Nephron progenitor cell (in vitro differentiated cells): ENCODE data around the gene LIX1L.
A peak's percentile ranks its signal among the peaks of the same experiment; 100 is the strongest.
"Not testable (repeated sequence)": the region's sequence is repeated elsewhere in the genome, so short reads cannot be mapped to it uniquely, and the experiment has no call there.

ENCODE experiments used
- DNase-seq: peaks from one replicate; pipeline ENCODE4 v3.0.0; 2021
- H3K27ac Mint-ChIP-seq: 2 replicates; pipeline ENCODE4 v1.8.0; 2021; ENCODE audit warnings: mild to moderate bottlenecking, moderate library complexity, mixed read lengths
- H3K27me3 Mint-ChIP-seq: 2 replicates; pipeline ENCODE4 v1.8.0; 2021; ENCODE audit warnings: mild to moderate bottlenecking, low read depth, mixed read lengths; ENCODE audit not compliant: poor library complexity
- H3K36me3 Mint-ChIP-seq: 2 replicates; pipeline ENCODE4 v1.8.0; 2021; ENCODE audit warnings: low read depth, mixed read lengths
- H3K4me1 Mint-ChIP-seq: 2 replicates; pipeline ENCODE4 v1.8.0; 2021; ENCODE audit warnings: mixed read lengths
- H3K4me3 Mint-ChIP-seq: 2 replicates; pipeline ENCODE4 v1.8.0; 2021; ENCODE audit warnings: mild to moderate bottlenecking, moderate library complexity, mixed read lengths
- H3K9me3 Mint-ChIP-seq: 2 replicates; pipeline ENCODE4 v1.8.0; 2021; ENCODE audit warnings: mild to moderate bottlenecking, moderate library complexity, mixed read lengths
- TF ChIP-seq, protein P1 (sequence below): fragments of 200-600 bp; sonication (generic); IDR thresholded peaks from 2 replicates; pipeline ENCODE4 v1.5.0; 2021; ENCODE audit warnings: antibody characterized with exemption

Gene LIX1L

DNA sequence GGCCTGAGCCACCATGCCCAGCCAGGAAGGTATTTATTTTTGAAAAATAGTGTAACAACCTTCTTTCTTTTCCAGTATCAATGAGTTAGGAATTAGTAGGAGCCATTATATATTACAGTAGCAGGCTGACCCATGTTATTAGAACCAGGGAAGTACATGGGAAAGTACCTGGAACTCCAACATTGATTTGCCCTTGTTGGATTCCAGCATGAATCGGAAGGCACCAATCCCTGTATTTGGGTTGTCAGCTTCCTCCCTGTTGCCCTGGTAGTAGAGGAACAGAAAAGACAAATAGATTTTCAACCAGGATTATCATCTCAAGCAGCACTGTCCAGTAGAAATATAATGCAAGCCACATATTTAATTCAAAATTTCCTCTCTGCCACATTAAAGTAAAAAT, 20.4 kb downstream of the LIX1L start:
- no peak for DNase-seq
- Mint-ChIP-seq H3K9me3 (no peaks in the 10 kb centered on the region), H3K27ac (no peak overlapping the region), H3K4me1 (peaks cover 12% of the 10 kb centered on the region), H3K4me3 (no peak overlapping the region), H3K36me3 (peaks cover 40% of the 10 kb centered on the region), H3K27me3 (no peaks in the 10 kb centered on the region)
- TF ChIP-seq, protein P1, sequence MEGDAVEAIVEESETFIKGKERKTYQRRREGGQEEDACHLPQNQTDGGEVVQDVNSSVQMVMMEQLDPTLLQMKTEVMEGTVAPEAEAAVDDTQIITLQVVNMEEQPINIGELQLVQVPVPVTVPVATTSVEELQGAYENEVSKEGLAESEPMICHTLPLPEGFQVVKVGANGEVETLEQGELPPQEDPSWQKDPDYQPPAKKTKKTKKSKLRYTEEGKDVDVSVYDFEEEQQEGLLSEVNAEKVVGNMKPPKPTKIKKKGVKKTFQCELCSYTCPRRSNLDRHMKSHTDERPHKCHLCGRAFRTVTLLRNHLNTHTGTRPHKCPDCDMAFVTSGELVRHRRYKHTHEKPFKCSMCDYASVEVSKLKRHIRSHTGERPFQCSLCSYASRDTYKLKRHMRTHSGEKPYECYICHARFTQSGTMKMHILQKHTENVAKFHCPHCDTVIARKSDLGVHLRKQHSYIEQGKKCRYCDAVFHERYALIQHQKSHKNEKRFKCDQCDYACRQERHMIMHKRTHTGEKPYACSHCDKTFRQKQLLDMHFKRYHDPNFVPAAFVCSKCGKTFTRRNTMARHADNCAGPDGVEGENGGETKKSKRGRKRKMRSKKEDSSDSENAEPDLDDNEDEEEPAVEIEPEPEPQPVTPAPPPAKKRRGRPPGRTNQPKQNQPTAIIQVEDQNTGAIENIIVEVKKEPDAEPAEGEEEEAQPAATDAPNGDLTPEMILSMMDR: no peak

DNA sequence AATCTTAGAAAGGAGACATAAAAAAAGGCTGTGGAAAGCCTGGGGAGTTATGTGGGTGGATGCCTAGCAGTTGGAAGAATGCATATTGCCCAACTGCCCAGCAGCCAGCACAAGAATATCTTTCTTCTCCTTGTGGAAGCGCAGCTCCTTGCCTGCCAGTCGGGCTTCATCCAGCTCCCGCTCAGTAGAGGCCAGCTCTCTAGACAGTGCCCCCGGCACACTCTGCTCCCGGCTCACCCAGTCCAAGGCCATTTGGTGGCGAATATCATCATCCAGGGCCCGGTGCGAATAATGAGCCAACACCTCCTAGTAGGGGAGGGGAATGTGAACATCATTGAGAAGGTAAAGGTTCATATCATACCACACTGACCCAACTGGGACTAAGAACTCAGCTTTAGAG, 21.6 kb downstream of the LIX1L start:
- Mint-ChIP-seq H3K4me1 (peaks cover 12% of the 10 kb centered on the region), H3K36me3 (peaks cover 34% of the 10 kb centered on the region), H3K27ac (no peak overlapping the region), H3K27me3 (no peaks in the 10 kb centered on the region), H3K9me3 (no peaks in the 10 kb centered on the region), H3K4me3 (no peak overlapping the region)
- TF ChIP-seq, protein P1: no peak
- no peak for DNase-seq

DNA sequence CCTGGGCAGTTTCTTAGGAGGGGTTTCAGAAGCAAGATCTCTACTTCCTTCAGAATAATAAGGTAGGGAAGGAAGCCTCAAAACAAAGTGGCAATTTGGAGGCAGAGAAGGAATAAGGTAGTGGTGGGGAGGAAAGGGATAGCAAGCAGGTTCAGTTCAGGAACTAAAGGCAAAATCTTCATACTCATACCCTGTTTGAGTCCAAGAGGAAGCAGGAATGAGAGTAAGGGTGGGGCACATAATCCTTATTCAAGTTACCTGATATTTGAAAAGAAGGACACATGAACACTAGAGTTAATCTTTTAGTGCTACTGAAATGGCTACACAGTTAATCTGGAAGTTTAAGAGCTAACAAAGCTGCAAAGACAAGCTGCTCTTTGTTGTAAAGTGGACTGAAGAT, 22.1 kb downstream of the LIX1L start:
- no peak overlapping the region for H3K27ac Mint-ChIP-seq
- no peak overlapping the region for H3K4me3 Mint-ChIP-seq
- DNase-seq: no peak

DNA sequence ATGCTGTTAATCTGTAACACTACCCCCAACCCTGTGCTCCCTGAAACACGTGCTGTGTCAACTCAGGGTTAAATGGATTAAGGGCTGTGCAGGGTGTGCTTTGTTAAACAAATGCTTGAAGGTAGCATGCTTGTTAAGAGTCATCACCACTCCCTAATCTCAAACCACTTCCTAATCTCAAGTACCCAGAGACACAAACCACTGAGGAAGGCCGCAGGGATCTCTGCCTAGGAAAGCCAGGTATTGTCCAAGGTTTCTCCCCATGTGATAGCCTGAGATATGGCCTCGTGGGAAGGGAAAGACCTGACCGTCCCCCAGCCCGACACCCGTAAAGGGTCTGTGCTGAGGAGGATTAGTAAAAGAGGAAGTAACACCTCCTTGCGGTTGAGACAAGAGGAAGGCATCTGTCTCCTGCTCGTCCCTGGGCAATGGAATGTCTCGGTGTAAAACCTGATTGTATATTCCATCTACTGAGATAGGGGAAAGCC, 25.3 kb downstream of the LIX1L start:
- not testable (repeated sequence) for H3K27me3 Mint-ChIP-seq, H3K27ac Mint-ChIP-seq, DNase-seq, H3K4me3 Mint-ChIP-seq, H3K9me3 Mint-ChIP-seq
- Mint-ChIP-seq H3K4me1 (peaks cover 20% of the 10 kb centered on the region), H3K36me3 (peaks cover 35% of the 10 kb centered on the region)

More for the DNA sequence above, 22.1 kb downstream of the LIX1L start:
- H3K4me1 Mint-ChIP-seq: peaks cover 12% of the 10 kb centered on the region
- no peaks in the 10 kb centered on the region for H3K9me3 Mint-ChIP-seq
- TF ChIP-seq, protein P1: no peak
- H3K27me3 Mint-ChIP-seq: no peaks in the 10 kb centered on the region
- peaks cover 34% of the 10 kb centered on the region for H3K36me3 Mint-ChIP-seq

DNA sequence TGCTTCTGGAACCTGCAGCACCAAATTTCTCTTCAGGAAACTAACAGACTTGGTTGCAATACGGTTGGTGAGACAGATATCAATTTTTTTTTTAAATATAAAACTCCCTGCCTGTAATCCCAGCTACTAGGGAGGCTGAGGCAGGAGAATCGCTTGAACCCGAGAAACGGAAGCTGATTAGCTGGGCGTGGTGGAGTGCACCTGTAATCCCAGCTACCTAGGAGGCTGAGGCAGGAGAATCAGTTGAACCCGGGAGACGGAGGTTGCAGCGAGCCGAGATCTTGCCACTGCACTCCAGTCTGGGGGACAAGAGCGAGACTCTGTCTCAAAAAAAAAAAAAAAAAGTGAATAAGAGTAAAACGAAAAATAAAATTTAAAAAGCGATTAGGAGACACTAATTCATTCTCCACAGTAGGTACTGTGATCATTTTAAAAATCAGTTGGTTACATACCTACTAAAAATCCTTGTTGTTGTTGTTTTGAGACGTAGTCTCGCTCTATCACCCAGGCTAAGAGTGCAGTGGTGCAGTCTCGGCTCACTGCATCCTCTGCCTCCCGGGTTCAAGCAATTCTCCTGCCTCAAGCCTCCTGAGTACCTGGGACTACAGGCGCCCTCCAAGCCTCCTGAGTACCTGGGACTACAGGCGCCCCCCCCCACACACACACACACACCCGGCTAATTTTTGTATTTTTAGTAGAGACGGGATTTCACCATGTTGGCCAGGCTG, 29.7 kb downstream of the LIX1L start:
- H3K4me1 Mint-ChIP-seq: peaks cover 19% of the 10 kb centered on the region
- H3K36me3 Mint-ChIP-seq: peaks cover 17% of the 10 kb centered on the region
- H3K9me3 Mint-ChIP-seq: no peaks in the 10 kb centered on the region
- peak overlapping the region; percentile 82 for H3K4me3 Mint-ChIP-seq
- H3K27ac Mint-ChIP-seq: no peak overlapping the region
- no peak for DNase-seq
- H3K27me3 Mint-ChIP-seq: no peaks in the 10 kb centered on the region
- TF ChIP-seq, protein P1: no peak

DNA sequence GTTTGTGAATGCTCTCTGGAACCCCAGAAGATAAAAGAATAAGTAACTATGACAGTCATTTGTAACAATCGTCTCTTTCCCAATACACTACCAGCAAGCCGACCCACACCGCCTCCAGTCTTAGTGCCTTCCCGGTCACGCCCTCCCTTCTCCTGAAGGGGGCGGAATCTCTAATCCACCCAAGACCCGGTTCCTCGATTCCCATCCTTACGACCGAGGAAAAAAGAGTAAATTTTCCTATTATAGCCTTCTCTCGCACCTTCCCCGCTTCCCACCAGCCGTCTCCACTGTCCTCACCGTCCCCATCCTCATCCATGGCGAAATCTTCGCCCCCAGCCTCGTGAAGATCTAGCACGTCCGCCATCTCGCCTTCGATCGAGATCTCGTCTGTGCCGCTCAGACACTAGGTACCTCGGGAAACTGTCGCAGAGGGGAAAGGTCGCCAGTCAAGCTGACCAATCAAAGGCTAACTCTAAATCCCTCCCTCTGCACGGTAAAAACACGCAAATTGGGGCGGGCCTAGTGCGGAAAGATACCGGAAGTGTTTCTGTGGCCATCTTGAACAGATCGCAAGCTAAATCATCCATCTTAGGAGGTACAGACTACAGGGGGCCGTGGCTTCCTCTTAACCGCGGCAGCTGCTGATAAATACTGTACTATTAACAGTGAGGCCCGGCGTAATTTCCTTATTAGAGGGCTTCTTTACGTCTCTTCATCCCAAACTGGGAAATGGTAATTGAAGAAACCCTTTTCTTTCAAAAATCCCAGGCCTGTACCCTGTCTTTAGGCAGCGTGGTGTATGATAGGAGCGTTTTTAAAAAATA, 30.5 kb downstream of the LIX1L start, which contains the start of gene RBM8A:
TSS of gene RBM8A (minus strand) at position 422 of the 824 bp plus-strand sequence. CDS start at position 364, 58 bp downstream.
- no peaks in the 10 kb centered on the region for H3K9me3 Mint-ChIP-seq
- H3K36me3 Mint-ChIP-seq: peaks cover 22% of the 10 kb centered on the region
- peaks cover 12% of the 10 kb centered on the region for H3K4me1 Mint-ChIP-seq
- TF ChIP-seq, protein P1: peak; percentile 54
- peak; percentile 87 for DNase-seq
- H3K27ac Mint-ChIP-seq: no peak within 1 kb of the TSS
- no peaks in the 10 kb centered on the region for H3K27me3 Mint-ChIP-seq
- H3K4me3 Mint-ChIP-seq: peak within 1 kb of the TSS; percentile 82
